Aortic smooth muscle cell (primary cell): ENCODE results near the gene NINJ1. TPM values are rescaled to one million over a fixed set of nuclear protein-coding genes. Genes with fewer than 3 reads are reported as not detected.

ENCODE experiments used
- total RNA-seq: library from RNA; depleted of rRNA; stranded (reverse); fragments of >200 nt; gene quantifications from 2 replicates; pipeline ENCODE4 v1.2.3, GENCODE V29; 2014

The NINJ1 gene
- total RNA-seq, result 19.0 and 23.0 TPM in 2 replicates

GRCh38 chr9:93134015-93134739, at the start of gene NINJ1:
NINJ1 (minus strand) TSS chr9:93134251; CDS start chr9:93134217, 34 bp downstream.

GRCh38 chr9:93096131-93096802, 37.8 kb downstream of the NINJ1 start, which contains the start of gene CARD19:
CARD19 (plus strand) TSS chr9:93096217; CDS start chr9:93096346, 129 bp downstream.

Other genes with a start within 250 kb of the NINJ1 start
- gene FGD3, start 186.7 kb downstream of the NINJ1 start, total RNA-seq, result not detected in 2 replicates
- gene SUSD3, start 75.5 kb downstream of the NINJ1 start, total RNA-seq, result 0.26 TPM in 1 of 2 replicates, not detected in the other
- gene CARD19, start 38.0 kb downstream of the NINJ1 start, total RNA-seq, result 51.4 and 74.5 TPM in 2 replicates
- not detected in 2 replicates for gene WNK2, start 49.9 kb upstream of the NINJ1 start, total RNA-seq